Urinary bladder (tissue), 4 donors: ENCODE measurements around the gene EFCAB5. TPM values are rescaled to one million over a fixed set of nuclear protein-coding genes. Genes with fewer than 3 reads are reported as not detected.
"Not testable (repeated sequence)": the region's sequence is repeated elsewhere in the genome, so short reads cannot be mapped to it uniquely, and the experiment has no call there.

ENCODE experiments used
- DNase-seq: peaks from one replicate; pipeline ENCODE4 v3.0.0-alpha.2; 2015; ENCODE audit errors: extremely low spot score
- H3K27ac ChIP-seq: one replicate; pipeline ENCODE4 v1.5.1; 2013; ENCODE audit warnings: low read depth, mild to moderate bottlenecking, moderate library complexity
- H3K36me3 ChIP-seq: one replicate; pipeline ENCODE4 v1.6.1; 2013; ENCODE audit warnings: mild to moderate bottlenecking, moderate library complexity; ENCODE audit not compliant: insufficient read depth
- H3K4me1 ChIP-seq: one replicate; pipeline ENCODE4 v1.6.1; 2013; ENCODE audit warnings: mild to moderate bottlenecking, moderate library complexity; ENCODE audit not compliant: insufficient read depth
- H3K4me3 ChIP-seq: one replicate; pipeline ENCODE4 v1.5.1; 2013; ENCODE audit warnings: low read depth, low read length
- WGBS: extraction: QIAGEN DNeasy Blood & Tissue Kit; methylation state at CpG from one replicate; pipeline ENCODE4 v1.1.7; 2013; 5-methylcytosine and 5-hydroxymethylcytosine counted together
- polyA plus RNA-seq: library from polyadenylated mRNA; stranded (reverse); fragments of 200-250 nt; gene quantifications from one replicate; pipeline ENCODE4 v1.2.3, GENCODE V29; 2013
- total RNA-seq: library from RNA; depleted of rRNA; stranded (reverse); fragments of >200 nt; gene quantifications from one replicate; pipeline ENCODE4 v1.2.3, GENCODE V29; 2014
- donor health status: healthy with polysubstance abuse.
- donor health status: healthy.

Gene EFCAB5
- total and polyA plus RNA-seq, 2 donors: 0.06 to 0.90 TPM

- H3K27ac ChIP-seq: no peak overlapping the region
- no peaks in the 10 kb centered on the region for H3K36me3 ChIP-seq
- WGBS: 17% methylated on average over 1 of the region's 1 CpG
- no peaks in the 10 kb centered on the region for H3K4me1 ChIP-seq
- H3K4me3 ChIP-seq: no peak overlapping the region
- no peak for DNase-seq
Measured at GRCh38 chr17:29927546-29927945, 13.9 kb upstream of the EFCAB5 start.

GRCh38 chr17:29929006-29929532, 12.4 kb upstream of the EFCAB5 start:
- peak; percentile 23 for DNase-seq
- Histone ChIP-seq H3K27ac (no peak overlapping the region), H3K4me3 (peak overlapping the region; percentile 92), H3K4me1 (no peaks in the 10 kb centered on the region), H3K36me3 (no peaks in the 10 kb centered on the region)
- WGBS: 1% methylated on average over 13 of the region's 13 CpGs

GRCh38 chr17:29929533-29930408, 11.7 kb upstream of the EFCAB5 start, which contains the start of gene SSH2:
SSH2 (minus strand) TSS chr17:29930228; CDS start chr17:29930000, 228 bp downstream.
- DNase-seq: peak; percentile 62
- WGBS: under 1% methylated on average over 69 of the region's 71 CpGs
- H3K4me3 ChIP-seq: peak within 1 kb of the TSS; percentile 92
- H3K27ac ChIP-seq: peak within 1 kb of the TSS; percentile 63
- H3K36me3 ChIP-seq: no peaks in the 10 kb centered on the region
- no peaks in the 10 kb centered on the region for H3K4me1 ChIP-seq

- H3K4me3 ChIP-seq: peak overlapping the region; percentile 92
- no peaks in the 10 kb centered on the region for H3K36me3 ChIP-seq
- no peaks in the 10 kb centered on the region for H3K4me1 ChIP-seq
- peak overlapping the region; percentile 53 for H3K27ac ChIP-seq
- 2% methylated on average over 20 of the region's 20 CpGs for WGBS
- DNase-seq: no peak
Measured at GRCh38 chr17:29930409-29931010, 10.9 kb upstream of the EFCAB5 start.

GRCh38 chr17:29931231-29931932, 10.1 kb upstream of the EFCAB5 start:
- no peaks in the 10 kb centered on the region for H3K4me1 ChIP-seq
- peak; percentile 66 for DNase-seq
- H3K36me3 ChIP-seq: no peaks in the 10 kb centered on the region
- no peak overlapping the region for H3K4me3 ChIP-seq
- under 1% methylated on average over 3 of the region's 3 CpGs for WGBS
- no peak overlapping the region for H3K27ac ChIP-seq

- 44% methylated on average over 2 of the region's 2 CpGs for WGBS
- Histone ChIP-seq H3K4me3 (no peak overlapping the region), H3K4me1 (no peaks in the 10 kb centered on the region), H3K27ac (no peak overlapping the region), H3K36me3 (no peaks in the 10 kb centered on the region)
- no peak for DNase-seq
Measured at GRCh38 chr17:29933379-29933778, 8.1 kb upstream of the EFCAB5 start.

GRCh38 chr17:29935909-29936308, 5.5 kb upstream of the EFCAB5 start:
- not testable (repeated sequence) for DNase-seq, H3K36me3 ChIP-seq, H3K4me3 ChIP-seq, H3K4me1 ChIP-seq, H3K27ac ChIP-seq
- 80% methylated on average over 3 of the region's 3 CpGs for WGBS

GRCh38 chr17:29936724-29937123, 4.7 kb upstream of the EFCAB5 start:
- DNase-seq: no peak
- no peak overlapping the region for H3K4me3 ChIP-seq
- WGBS: 58% methylated on average over 2 of the region's 2 CpGs

GRCh38 chr17:29945281-29945680, 3.8 kb downstream of the EFCAB5 start:
- Histone ChIP-seq H3K36me3 (no peaks in the 10 kb centered on the region), H3K4me1 (no peaks in the 10 kb centered on the region), H3K27ac (no peak overlapping the region), H3K4me3 (no peak overlapping the region)
- WGBS: 83% methylated on average over 2 of the region's 2 CpGs
- DNase-seq: no peak

More at GRCh38 chr17:29936724-29937123, 4.7 kb upstream of the EFCAB5 start:
- no peaks in the 10 kb centered on the region for H3K36me3 ChIP-seq
- no peak overlapping the region for H3K27ac ChIP-seq
- H3K4me1 ChIP-seq: no peaks in the 10 kb centered on the region

- H3K27ac ChIP-seq: no peak overlapping the region
- no peak for DNase-seq
- no peaks in the 10 kb centered on the region for H3K36me3 ChIP-seq
- H3K4me3 ChIP-seq: no peak overlapping the region
- 64% methylated on average over 3 of the region's 3 CpGs for WGBS
- H3K4me1 ChIP-seq: no peaks in the 10 kb centered on the region
Measured at GRCh38 chr17:29948448-29949215, 7.2 kb downstream of the EFCAB5 start.

GRCh38 chr17:29949696-29950095, 8.3 kb downstream of the EFCAB5 start:
- Histone ChIP-seq H3K4me1 (no peaks in the 10 kb centered on the region), H3K27ac (no peak overlapping the region), H3K4me3 (no peak overlapping the region), H3K36me3 (no peaks in the 10 kb centered on the region)
- DNase-seq: no peak

- 79% methylated on average over 4 of the region's 4 CpGs for WGBS
- Histone ChIP-seq H3K36me3 (no peaks in the 10 kb centered on the region), H3K4me1 (no peaks in the 10 kb centered on the region), H3K27ac (no peak overlapping the region), H3K4me3 (no peak overlapping the region)
- no peak for DNase-seq
Measured at GRCh38 chr17:29954405-29954804, 13.0 kb downstream of the EFCAB5 start.

GRCh38 chr17:29956225-29956624, 14.8 kb downstream of the EFCAB5 start:
- DNase-seq: no peak
- Histone ChIP-seq H3K36me3 (no peaks in the 10 kb centered on the region), H3K27ac (no peak overlapping the region), H3K4me3 (no peak overlapping the region), H3K4me1 (no peaks in the 10 kb centered on the region)
